Kidney epithelial cell (primary cell): ENCODE data around the gene SEMA4G. TPM values are rescaled to one million over a fixed set of nuclear protein-coding genes. Genes with fewer than 3 reads are reported as not detected.

Source experiments
- DNase-seq: peaks from one replicate; pipeline ENCODE4 v3.0.0-alpha.2; 2010; ENCODE audit warnings: low read depth
- H3K27me3 ChIP-seq: 2 replicates; pipeline ENCODE4 v1.6.0; 2011; ENCODE audit warnings: low read length; ENCODE audit not compliant: control insufficient read depth, insufficient read depth
- H3K36me3 ChIP-seq: 2 replicates; pipeline ENCODE4 v1.5.1; 2011; ENCODE audit warnings: low read length; ENCODE audit not compliant: control insufficient read depth, insufficient read depth
- H3K4me3 ChIP-seq: 2 replicates; pipeline ENCODE4 v1.5.1; 2011; ENCODE audit warnings: low read depth, mild to moderate bottlenecking, control low read depth, low read length
- total RNA-seq: library from RNA; depleted of rRNA; stranded (reverse); fragments of >200 nt; gene quantifications from 2 replicates; pipeline ENCODE4 v1.2.3, GENCODE V29; 2015
- TF ChIP-seq, protein P1 (sequence below): IDR thresholded peaks from 2 replicates; pipeline ENCODE4 v1.5.1; 2011; ENCODE audit warnings: mild to moderate bottlenecking, moderate library complexity, low read length, control low read depth, inconsistent platforms; ENCODE audit not compliant: insufficient read depth, poor library complexity, severe bottlenecking

The SEMA4G gene
- total RNA-seq, 1 donor from 2014 or later: 7.2 TPM

DNA sequence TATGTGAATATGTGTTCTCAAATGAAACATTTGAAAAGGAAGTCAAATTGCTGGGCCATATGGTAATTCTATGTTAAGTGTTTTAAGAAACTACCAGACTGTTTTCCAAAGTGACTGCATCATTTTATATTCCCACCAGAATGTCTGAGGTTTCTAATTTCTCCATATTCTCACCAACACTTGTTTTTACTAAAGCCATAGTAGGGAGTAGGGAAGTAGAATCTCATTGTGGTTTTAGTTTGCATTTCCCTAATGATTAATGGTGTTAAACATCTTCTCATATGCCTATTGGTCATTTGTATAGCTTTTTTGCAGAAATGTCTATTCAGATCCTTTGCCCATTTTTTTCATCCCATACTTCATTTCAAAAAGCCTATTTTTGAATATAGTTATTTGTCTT, 9.1 kb upstream of the SEMA4G start:
- Histone ChIP-seq H3K27me3 (no peaks in the 10 kb centered on the region), H3K4me3 (no peak overlapping the region), H3K36me3 (peaks cover 2% of the 10 kb centered on the region)
- no peak for DNase-seq
- TF ChIP-seq, protein P1, sequence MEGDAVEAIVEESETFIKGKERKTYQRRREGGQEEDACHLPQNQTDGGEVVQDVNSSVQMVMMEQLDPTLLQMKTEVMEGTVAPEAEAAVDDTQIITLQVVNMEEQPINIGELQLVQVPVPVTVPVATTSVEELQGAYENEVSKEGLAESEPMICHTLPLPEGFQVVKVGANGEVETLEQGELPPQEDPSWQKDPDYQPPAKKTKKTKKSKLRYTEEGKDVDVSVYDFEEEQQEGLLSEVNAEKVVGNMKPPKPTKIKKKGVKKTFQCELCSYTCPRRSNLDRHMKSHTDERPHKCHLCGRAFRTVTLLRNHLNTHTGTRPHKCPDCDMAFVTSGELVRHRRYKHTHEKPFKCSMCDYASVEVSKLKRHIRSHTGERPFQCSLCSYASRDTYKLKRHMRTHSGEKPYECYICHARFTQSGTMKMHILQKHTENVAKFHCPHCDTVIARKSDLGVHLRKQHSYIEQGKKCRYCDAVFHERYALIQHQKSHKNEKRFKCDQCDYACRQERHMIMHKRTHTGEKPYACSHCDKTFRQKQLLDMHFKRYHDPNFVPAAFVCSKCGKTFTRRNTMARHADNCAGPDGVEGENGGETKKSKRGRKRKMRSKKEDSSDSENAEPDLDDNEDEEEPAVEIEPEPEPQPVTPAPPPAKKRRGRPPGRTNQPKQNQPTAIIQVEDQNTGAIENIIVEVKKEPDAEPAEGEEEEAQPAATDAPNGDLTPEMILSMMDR: no peak

DNA sequence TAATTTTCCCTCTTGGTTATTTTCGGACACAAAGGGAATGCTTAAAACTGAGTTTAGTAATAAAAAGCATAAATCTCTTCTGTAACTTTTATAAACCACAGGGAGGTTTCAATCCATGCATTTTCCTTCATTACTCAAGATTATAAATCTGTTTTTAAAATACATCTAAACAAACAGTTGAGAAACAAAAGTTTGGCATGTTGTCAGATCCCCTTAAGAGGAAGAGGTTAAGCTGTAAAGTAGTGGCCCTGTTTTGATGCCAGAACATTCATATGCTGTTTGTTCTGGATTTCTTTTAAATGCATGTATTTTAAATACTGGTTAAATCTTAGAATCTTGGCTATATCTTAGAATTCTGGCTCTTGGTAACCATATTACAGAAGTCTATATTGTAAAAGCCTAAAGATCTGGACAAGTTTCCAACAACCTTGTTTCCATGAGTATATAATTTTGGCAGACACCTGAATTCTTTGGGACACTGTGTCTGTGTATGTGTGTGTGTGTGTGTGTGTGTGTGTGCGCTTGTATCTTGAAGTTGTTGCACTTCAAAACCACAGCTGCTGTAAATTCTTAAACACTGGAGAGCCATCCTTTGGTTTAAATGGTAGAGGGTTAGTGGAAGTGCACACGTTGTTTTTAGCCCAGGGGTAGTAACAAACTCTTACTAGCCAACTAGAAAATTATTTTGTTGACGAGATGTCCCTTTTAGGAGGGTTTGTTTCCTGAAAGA, 6.8 kb upstream of the SEMA4G start:
- H3K27me3 ChIP-seq: no peaks in the 10 kb centered on the region
- TF ChIP-seq, protein P1: no peak
- DNase-seq: no peak
- H3K36me3 ChIP-seq: peaks cover 3% of the 10 kb centered on the region
- H3K4me3 ChIP-seq: no peak overlapping the region

DNA sequence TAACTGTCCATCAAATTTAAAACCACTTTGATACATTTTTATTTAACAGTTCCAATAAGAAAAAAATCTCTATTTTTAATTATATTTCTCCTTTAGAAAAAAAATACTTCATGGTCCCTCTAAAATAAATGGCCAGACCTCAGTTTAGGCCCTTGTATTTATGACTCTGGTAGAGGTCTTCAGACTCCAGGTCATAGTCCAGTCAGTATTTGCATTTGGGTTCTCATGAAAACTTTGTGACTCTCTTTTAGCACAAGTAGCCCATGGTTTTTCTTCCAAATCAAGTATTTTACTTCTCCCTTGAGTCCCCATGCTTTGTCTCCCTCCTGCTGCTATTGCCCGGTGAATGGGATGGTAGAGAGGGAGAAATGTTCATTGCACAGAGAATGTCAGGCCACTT, 5.5 kb upstream of the SEMA4G start:
- Histone ChIP-seq H3K27me3 (no peaks in the 10 kb centered on the region), H3K4me3 (no peak overlapping the region), H3K36me3 (peaks cover 3% of the 10 kb centered on the region)
- TF ChIP-seq, protein P1: no peak
- no peak for DNase-seq

DNA sequence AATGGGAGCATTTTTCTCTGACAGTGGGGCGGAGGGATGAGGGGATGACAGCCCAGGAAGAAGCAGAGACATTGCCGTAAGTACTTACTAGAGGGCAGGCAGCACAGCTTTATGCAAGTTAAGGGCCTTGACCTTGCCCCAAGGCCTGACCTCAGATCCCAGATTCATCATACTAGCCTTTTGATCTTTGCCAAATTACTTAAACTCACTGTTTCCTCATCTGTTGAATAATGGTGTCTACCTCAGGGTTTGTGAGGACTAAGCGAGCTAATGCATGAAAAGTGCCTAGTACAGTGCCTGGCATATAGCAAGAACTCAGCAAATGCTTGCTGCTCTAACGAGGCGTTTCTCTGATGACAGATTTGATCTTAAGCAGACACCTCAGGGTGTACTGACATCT, 3.5 kb upstream of the SEMA4G start:
- TF ChIP-seq, protein P1: no peak
- H3K27me3 ChIP-seq: no peaks in the 10 kb centered on the region
- no peak overlapping the region for H3K4me3 ChIP-seq
- no peak for DNase-seq
- H3K36me3 ChIP-seq: peaks cover 3% of the 10 kb centered on the region

DNA sequence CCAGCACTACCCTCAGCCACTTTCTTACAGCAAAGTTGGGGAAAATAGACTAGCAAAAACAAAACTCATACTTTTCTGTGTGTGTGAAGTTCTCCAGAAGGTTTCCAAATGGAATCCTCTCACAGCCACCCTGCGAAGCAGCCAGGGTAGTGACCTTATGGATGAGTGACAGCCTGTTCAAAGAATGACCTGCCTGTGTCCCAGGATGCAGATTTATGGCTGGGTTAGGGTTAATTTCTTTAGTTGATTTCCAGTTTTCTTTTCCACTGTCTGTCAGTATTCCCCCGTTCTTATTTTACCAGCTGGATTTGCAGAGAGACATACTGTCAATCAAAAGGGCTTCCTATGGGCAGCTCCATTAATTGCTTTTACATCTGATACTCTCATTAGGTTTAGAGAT, 2.4 kb upstream of the SEMA4G start:
- Histone ChIP-seq H3K4me3 (no peak overlapping the region), H3K27me3 (no peaks in the 10 kb centered on the region), H3K36me3 (peaks cover 3% of the 10 kb centered on the region)
- no peak for DNase-seq
- TF ChIP-seq, protein P1: no peak

DNA sequence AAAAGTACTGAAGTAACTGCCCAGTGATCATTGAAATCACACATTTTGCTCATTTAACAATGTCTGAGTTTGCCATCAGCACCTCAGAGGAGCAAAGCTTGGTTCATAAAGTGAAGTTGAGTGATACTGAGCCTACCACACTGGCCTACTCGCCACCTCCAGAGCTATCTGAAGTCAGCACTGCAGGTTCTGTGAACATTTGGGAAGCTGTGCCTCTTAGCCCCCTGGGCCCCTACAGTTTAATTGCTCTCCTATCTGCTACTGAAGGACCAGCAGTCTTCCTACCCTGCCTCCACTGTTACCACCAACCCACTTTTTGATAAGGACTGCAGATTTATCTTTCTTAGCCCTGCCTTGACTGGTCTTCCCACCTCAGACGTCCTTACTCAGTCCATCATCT, 2.0 kb upstream of the SEMA4G start:
- DNase-seq: no peak
- TF ChIP-seq, protein P1: no peak
- Histone ChIP-seq H3K27me3 (no peaks in the 10 kb centered on the region), H3K36me3 (peaks cover 3% of the 10 kb centered on the region), H3K4me3 (no peak overlapping the region)
